Right lobe of liver (tissue), 6 donors: ENCODE data around the gene DNASE2B. TPM values are rescaled to one million over a fixed set of nuclear protein-coding genes. Genes with fewer than 3 reads are reported as not detected.
A peak's percentile ranks its signal among the peaks of the same experiment; 100 is the strongest.

Experiments used
- ATAC-seq, 4 donors: fragments of 200-7000 bp; cut with Tn5 transposase; one replicate each; pipeline ENCODE4 v1.9.1; 2020; ENCODE audit warnings: mild to moderate bottlenecking in 4 of 4, moderate library complexity in 4 of 4
- DNase-seq, 3 donors: peaks; one replicate each; pipeline ENCODE4 v3.0.0-alpha.2; 2020
- H3K27ac ChIP-seq, 3 donors: fragments of 200-600 bp; one replicate each; pipeline ENCODE4 v1.8.0; 2022
- H3K27me3 ChIP-seq, 2 donors: fragments of 200-600 bp; one replicate each; pipeline ENCODE4 v1.8.0; 2022
- H3K36me3 ChIP-seq, 4 donors: fragments of 200-600 bp; sonication (generic) in 1 of 4; one replicate each; pipeline versions ENCODE4 v1.5.1 to v1.8.0; 2017 to 2022; ENCODE audit warnings: control low read depth in 1 of 4
- H3K4me1 ChIP-seq, 4 donors: fragments of 200-600 bp; sonication (generic) in 1 of 4; one replicate each; pipeline versions ENCODE4 v1.5.1 to v1.8.0; 2017 to 2022; ENCODE audit warnings: control low read depth in 1 of 4
- H3K4me3 ChIP-seq, 3 donors: fragments of 200-600 bp; one replicate each; pipeline ENCODE4 v1.8.0; 2022
- H3K9me3 ChIP-seq, 4 donors: fragments of 200-600 bp; sonication (generic) in 1 of 4; one replicate each; pipeline versions ENCODE4 v1.5.1 to v1.8.0; 2017 to 2022; ENCODE audit warnings: control low read depth in 1 of 4
- POLR2A ChIP-seq: fragments of 450-650 bp; IDR thresholded peaks from one replicate; pipeline ENCODE4 v1.6.1; 2017; ENCODE audit warnings: antibody characterized with exemption, mild to moderate bottlenecking
- WGBS: methylation state at CpG from one replicate; pipeline ENCODE4 v1.1.6; 2018; ENCODE audit warnings: low coverage, low lambda C conversion rate; ENCODE audit not compliant: insufficient coverage; ENCODE audit errors: missing lambda C conversion rate; 5-methylcytosine and 5-hydroxymethylcytosine counted together
- intact Hi-C, 2 donors: fragments of 100-400 bp; cut with DNase I; formaldehyde crosslinking; loops; one replicate each; pipeline versions ENCODE4 v1.11.2 to v1.14.1; 2022
- total RNA-seq, 6 experiments: library from RNA; depleted of rRNA in 2 of 6; stranded (reverse); fragments of >200 nt in 2 of 6; fragmentation: NEBNext Ultra II Directional in 3 of 6; extraction: Animal tissue kit (Norgen Biotek cat#: 25700) in 3 of 6; gene quantifications; one replicate each; pipeline versions ENCODE4 v1.1.0 to v1.2.4, GENCODE V29; 2016 to 2023
- TF ChIP-seq, protein P1 (sequence below), 4 donors: fragments of 200-600 bp in 3 of 4; fragments of 450-650 bp in 1 of 4; IDR thresholded peaks; one replicate each; pipeline versions ENCODE4 v1.5.1 to v1.8.0; 2016 to 2022; ENCODE audit warnings: antibody characterized with exemption in 4 of 4, mild to moderate bottlenecking in 2 of 4
- donor health status: DM: no; HTN: yes; CAD: no.
- donor health status: DM: no; HTN: no; CAD: no.
- donor health status: DM: no; HTN: no; CAD: no.
- donor health status: DM: no; HTN: yes; CAD: no.
- donor health status: DM: no; HTN: yes; CAD: no.

The DNASE2B gene
- total RNA-seq, 6 experiments from 2014 or later = 0.17 to 0.25 (median 0.25) TPM; not detected in 3

DNA sequence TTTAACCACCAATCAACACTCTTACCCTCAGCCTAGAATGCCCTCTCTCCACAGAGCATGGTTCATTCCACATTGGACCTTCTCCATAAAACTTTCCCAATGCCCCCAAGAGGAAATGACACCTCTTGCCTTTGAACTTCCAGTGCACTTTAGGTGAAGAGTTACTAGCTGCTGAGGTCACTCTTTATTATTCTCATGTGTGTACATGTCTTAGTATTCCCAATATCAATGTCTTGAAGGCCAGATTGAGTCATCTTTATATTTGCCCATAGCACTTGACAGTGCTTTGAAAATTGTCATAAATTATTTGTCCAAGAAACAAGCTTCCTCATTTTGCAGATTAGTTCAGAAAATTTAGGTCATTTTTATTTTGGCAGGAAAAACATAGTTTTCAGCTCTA, 8.1 kb upstream of the DNASE2B start:
- Histone ChIP-seq H3K4me3 (no peak overlapping the region), H3K9me3 (no peaks in the 10 kb centered on the region), H3K27ac (no peak overlapping the region), H3K36me3 (no peaks in the 10 kb centered on the region), H3K4me1 (no peaks in the 10 kb centered on the region), H3K27me3 (no peaks in the 10 kb centered on the region)
- TF ChIP-seq POLR2A = no peak
- TF ChIP-seq, protein P1, sequence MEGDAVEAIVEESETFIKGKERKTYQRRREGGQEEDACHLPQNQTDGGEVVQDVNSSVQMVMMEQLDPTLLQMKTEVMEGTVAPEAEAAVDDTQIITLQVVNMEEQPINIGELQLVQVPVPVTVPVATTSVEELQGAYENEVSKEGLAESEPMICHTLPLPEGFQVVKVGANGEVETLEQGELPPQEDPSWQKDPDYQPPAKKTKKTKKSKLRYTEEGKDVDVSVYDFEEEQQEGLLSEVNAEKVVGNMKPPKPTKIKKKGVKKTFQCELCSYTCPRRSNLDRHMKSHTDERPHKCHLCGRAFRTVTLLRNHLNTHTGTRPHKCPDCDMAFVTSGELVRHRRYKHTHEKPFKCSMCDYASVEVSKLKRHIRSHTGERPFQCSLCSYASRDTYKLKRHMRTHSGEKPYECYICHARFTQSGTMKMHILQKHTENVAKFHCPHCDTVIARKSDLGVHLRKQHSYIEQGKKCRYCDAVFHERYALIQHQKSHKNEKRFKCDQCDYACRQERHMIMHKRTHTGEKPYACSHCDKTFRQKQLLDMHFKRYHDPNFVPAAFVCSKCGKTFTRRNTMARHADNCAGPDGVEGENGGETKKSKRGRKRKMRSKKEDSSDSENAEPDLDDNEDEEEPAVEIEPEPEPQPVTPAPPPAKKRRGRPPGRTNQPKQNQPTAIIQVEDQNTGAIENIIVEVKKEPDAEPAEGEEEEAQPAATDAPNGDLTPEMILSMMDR (IDR thresholded peaks at IDR 0.05) = no peak
- ATAC-seq (no peak), DNase-seq (no peak)
- intact Hi-C loops = no loop called here

DNA sequence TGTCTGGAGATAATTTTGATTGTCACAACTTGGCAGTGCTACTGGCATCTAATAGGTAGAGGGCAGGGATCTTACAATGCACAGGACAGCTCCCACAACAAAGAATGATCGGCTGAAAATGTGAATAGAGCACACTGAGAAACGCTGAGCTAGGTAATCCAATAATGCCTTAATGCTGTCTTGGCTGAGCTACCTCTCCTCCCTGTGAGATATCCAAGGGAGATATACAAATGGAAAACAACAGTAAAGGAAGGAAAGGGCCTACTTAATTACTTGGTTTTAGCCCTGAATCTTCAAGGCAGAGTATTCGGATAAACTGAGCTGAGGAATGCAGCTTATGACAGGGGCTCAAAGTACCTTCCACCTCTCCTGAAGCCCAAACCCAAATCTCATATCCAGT, 2.9 kb downstream of the DNASE2B start:
- ATAC-seq (no peak), DNase-seq (no peak)
- intact Hi-C loops = no loop called here
- Histone ChIP-seq H3K9me3 (no peaks in the 10 kb centered on the region), H3K36me3 (no peaks in the 10 kb centered on the region), H3K4me1 (no peaks in the 10 kb centered on the region), H3K4me3 (no peak overlapping the region), H3K27me3 (no peaks in the 10 kb centered on the region), H3K27ac (no peak overlapping the region)
- WGBS = 93% methylated on average over 3 of the region's 3 CpGs
- TF ChIP-seq POLR2A = no peak
- TF ChIP-seq, protein P1 (IDR thresholded peaks at IDR 0.05) = no peak

DNA sequence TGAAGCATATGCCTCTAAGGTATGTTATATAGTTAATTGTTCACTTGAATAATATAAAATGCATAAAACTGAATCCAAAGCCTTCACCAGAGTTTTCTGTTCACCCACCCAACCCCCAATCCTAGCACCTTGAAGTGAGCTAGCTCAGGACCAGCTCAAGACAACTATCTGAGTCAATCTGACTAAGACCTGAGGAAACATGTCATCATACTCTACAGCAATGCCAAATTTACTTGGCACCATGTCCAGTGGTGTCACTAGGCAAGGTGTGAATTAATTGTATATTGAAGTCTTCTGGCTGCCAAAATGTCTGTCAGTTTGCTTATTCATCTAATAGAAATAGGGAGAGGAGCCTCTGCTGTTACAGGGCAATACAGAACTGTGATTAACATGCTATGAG, 3.8 kb downstream of the DNASE2B start:
- DNase-seq (no peak), ATAC-seq (no peak)
- intact Hi-C loops = no loop called here
- Histone ChIP-seq H3K27me3 (no peaks in the 10 kb centered on the region), H3K9me3 (no peaks in the 10 kb centered on the region), H3K36me3 (no peaks in the 10 kb centered on the region), H3K4me3 (no peak overlapping the region), H3K4me1 (no peaks in the 10 kb centered on the region), H3K27ac (no peak overlapping the region)
- TF ChIP-seq, protein P1 (IDR thresholded peaks at IDR 0.05) = no peak
- TF ChIP-seq POLR2A = no peak

DNA sequence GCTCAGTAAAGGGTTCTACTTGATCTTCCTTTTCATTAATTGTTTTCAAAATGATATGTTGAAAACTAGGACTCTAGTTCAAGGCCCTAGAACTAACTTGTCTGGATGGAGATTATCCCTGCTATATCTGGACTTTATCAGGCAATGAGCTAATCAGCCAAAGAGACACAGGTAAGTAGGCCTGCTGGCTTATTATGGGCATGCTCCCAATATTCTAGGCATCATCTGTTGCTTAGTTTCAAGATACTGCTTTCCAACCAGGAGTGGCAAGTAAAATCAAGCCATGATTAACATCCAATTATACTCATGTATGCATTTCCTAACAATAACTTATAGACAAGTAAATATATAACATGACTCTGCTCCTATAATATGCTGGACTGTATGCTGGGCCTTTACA, 4.2 kb downstream of the DNASE2B start:
- no peaks in the 10 kb centered on the region for H3K36me3 ChIP-seq
- H3K4me3 ChIP-seq = no peak overlapping the region
- intact Hi-C loops = no loop called here
- TF ChIP-seq, protein P1 (IDR thresholded peaks at IDR 0.05) = no peak
- TF ChIP-seq POLR2A = no peak
- H3K9me3 ChIP-seq = no peaks in the 10 kb centered on the region
- peaks cover 0 to 3% (median under 1%) of the 10 kb centered on the region in 4 donors for H3K4me1 ChIP-seq
- H3K27ac ChIP-seq = no peak overlapping the region
- H3K27me3 ChIP-seq = no peaks in the 10 kb centered on the region
- DNase-seq (no peak), ATAC-seq (no peak)

DNA sequence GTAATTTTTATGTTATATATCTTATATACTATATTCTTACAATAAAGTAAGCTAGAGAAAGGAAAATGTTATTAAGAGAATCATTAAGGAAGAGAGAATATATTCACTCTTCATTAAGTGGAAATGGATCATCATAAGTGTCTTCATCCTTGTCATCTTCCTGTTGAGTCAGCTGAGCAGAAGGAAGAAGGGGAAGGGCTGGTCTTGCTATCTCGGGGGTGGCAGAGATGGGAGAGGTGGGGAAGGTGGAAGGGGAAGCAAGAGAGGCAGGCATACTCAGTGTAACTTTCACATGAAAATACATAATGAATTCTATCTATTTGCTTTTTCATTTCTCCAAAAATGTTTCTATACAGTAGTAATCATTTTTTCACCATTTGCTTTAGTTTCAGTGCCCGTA, 5.1 kb downstream of the DNASE2B start:
- Histone ChIP-seq H3K4me3 (no peak overlapping the region), H3K9me3 (no peaks in the 10 kb centered on the region), H3K27me3 (no peaks in the 10 kb centered on the region), H3K27ac (no peak overlapping the region), H3K36me3 (no peaks in the 10 kb centered on the region), H3K4me1 (peaks cover 0 to 10% (median 3%) of the 10 kb centered on the region in 4 donors)
- DNase-seq = no peak
- peak in 1 of 4 donors; percentile 52 for ATAC-seq
- WGBS = 67% methylated on average over 2 of the region's 2 CpGs
- TF ChIP-seq, protein P1 (IDR thresholded peaks at IDR 0.05) = no peak
- no peak for TF ChIP-seq POLR2A
- intact Hi-C loops = no loop called here
